RWPE1 (cell line): ENCODE measurements around the gene LARGE1.

Source experiments
- CTCF ChIA-PET: fragments of 350-600 bp; sonication (Branson Sonifier 250); formaldehyde crosslinking; extraction: SDS; loops from one replicate; lab custom pipeline; 2021; lab: Yijun Ruan, JAX
- POLR2A ChIA-PET: fragments of 400-600 bp; formaldehyde crosslinking; extraction: SDS; loops from one replicate; lab custom pipeline; 2020; ENCODE audit warnings: antibody characterized with exemption; ENCODE audit not compliant: low non-redundant PET; lab: Yijun Ruan, JAX
- DNase-seq: peaks from one replicate; pipeline ENCODE4 v3.0.0; 2012; ENCODE audit warnings: low spot score
- H3K27ac ChIP-seq: fragments of 450-650 bp; 2 replicates; pipeline ENCODE4 v1.5.1; 2017
- CTCF ChIP-seq: fragments of 450-650 bp; conservative IDR thresholded peaks from 2 replicates; pipeline ENCODE4 v1.5.1; 2017; ENCODE audit warnings: low read depth, mild to moderate bottlenecking

LARGE1 gene

GRCh38 chr22:33875316-33875715 is 45.0 kb downstream of the LARGE1 start:
- DNase-seq: no peak
- H3K27ac ChIP-seq: no peak overlapping the region
- ChIA-PET CTCF (no interaction called here), POLR2A (no interaction called here)
- TF ChIP-seq CTCF: no peak

GRCh38 chr22:33874206-33874605 is 46.1 kb downstream of the LARGE1 start:
- no peak for TF ChIP-seq CTCF
- CTCF ChIA-PET: no interaction called here
- POLR2A ChIA-PET: no interaction called here

GRCh38 chr22:33873666-33874065 is 46.6 kb downstream of the LARGE1 start:
- TF ChIP-seq CTCF: no peak
- ChIA-PET CTCF (no interaction called here), POLR2A (no interaction called here)
- H3K27ac ChIP-seq: no peak overlapping the region
- DNase-seq: no peak

More at GRCh38 chr22:33874206-33874605, 46.1 kb downstream of the LARGE1 start:
- no peak overlapping the region for H3K27ac ChIP-seq
- no peak for DNase-seq

GRCh38 chr22:33873186-33873585 is 47.1 kb downstream of the LARGE1 start:
- POLR2A ChIA-PET: no interaction called here
- DNase-seq: no peak
- no peak overlapping the region for H3K27ac ChIP-seq
- CTCF ChIA-PET: no interaction called here
- no peak for TF ChIP-seq CTCF

- no peak for DNase-seq
- H3K27ac ChIP-seq: no peak overlapping the region
- CTCF ChIA-PET: no interaction called here
- TF ChIP-seq CTCF: no peak
- POLR2A ChIA-PET: no interaction called here
Observed at GRCh38 chr22:33871935-33872334, 48.3 kb downstream of the LARGE1 start.

GRCh38 chr22:33869946-33870345 is 50.3 kb downstream of the LARGE1 start:
- CTCF ChIA-PET: no interaction called here
- no peak for TF ChIP-seq CTCF
- POLR2A ChIA-PET: no interaction called here

GRCh38 chr22:33867971-33868370 is 52.3 kb downstream of the LARGE1 start:
- CTCF ChIA-PET: no interaction called here
- DNase-seq: no peak
- TF ChIP-seq CTCF: no peak
- POLR2A ChIA-PET: no interaction called here
- no peak overlapping the region for H3K27ac ChIP-seq

More at GRCh38 chr22:33869946-33870345, 50.3 kb downstream of the LARGE1 start:
- H3K27ac ChIP-seq: no peak overlapping the region
- DNase-seq: no peak
